IMR-90 (cell line): ENCODE results near the gene DLD.

ENCODE experiments used
- BHLHE40 ChIP-seq: fragments of 150-350 bp; IDR thresholded peaks from 2 replicates; pipeline ENCODE4 v1.6.1; 2016; ENCODE audit warnings: mild to moderate bottlenecking, low read depth, low read length
- CEBPB ChIP-seq: IDR thresholded peaks from 2 replicates; pipeline ENCODE4 v1.6.1; 2012; ENCODE audit warnings: low read depth, low read length, improper control_type of control experiment
- FOS ChIP-seq: fragments of 150-350 bp; IDR thresholded peaks from 2 replicates; pipeline ENCODE4 v1.6.1; 2016; ENCODE audit warnings: low read depth, low read length
- POLR2A ChIP-seq: IDR thresholded peaks from 2 replicates; pipeline ENCODE4 v1.6.1; 2012; ENCODE audit warnings: mild to moderate bottlenecking, low read depth, low read length
- RAD21 ChIP-seq: IDR thresholded peaks from 2 replicates; pipeline ENCODE4 v1.6.1; 2012; ENCODE audit warnings: low read length, improper control_type of control experiment
- RCOR1 ChIP-seq: IDR thresholded peaks from 2 replicates; pipeline ENCODE4 v1.6.1; 2012; ENCODE audit warnings: mild to moderate bottlenecking, low read length, improper control_type of control experiment; ENCODE audit not compliant: insufficient replicate concordance
- SMC3 ChIP-seq: fragments of 150-350 bp; IDR thresholded peaks from 2 replicates; pipeline ENCODE4 v1.6.1; 2016; ENCODE audit warnings: low read depth, mild to moderate bottlenecking, antibody characterized with exemption, low read length, moderate library complexity
- TF ChIP-seq, protein P1 (sequence below): conservative IDR thresholded peaks from 2 replicates; pipeline ENCODE4 v1.5.1; 2012; ENCODE audit warnings: mild to moderate bottlenecking, low read depth, low read length, improper control_type of control experiment
- TF ChIP-seq, protein P2 (sequence below): fragments of 150-350 bp; IDR thresholded peaks from 2 replicates; pipeline ENCODE4 v1.6.1; 2016; ENCODE audit warnings: low read depth, mild to moderate bottlenecking, low read length, moderate library complexity, borderline replicate concordance
- TF ChIP-seq, protein P3 (sequence below): fragments of 150-350 bp; IDR thresholded peaks from 2 replicates; pipeline ENCODE4 v1.6.1; 2017; ENCODE audit warnings: mild to moderate bottlenecking, antibody characterized with exemption, low read length, low read depth

DNA sequence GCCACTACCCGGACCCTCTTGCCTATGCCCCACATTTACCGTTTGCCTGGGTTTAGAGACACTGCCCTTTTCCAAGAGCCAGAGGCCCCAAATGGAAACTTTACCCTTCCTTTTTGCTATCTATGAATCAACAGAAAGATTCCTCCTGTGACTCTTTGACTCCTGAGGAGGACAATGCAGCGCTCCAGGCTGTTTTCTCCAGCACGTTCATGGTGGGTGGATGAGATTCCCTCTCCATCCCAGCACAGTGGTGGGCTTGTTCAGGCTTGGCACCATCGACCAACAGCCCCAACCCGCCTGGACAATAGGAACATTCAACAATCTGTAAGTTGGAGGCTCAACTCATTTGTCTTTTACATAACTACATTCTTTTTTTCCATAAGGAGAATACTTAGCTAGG, 55.9 kb downstream of the DLD start:
- TF ChIP-seq CEBPB (no peak), RCOR1 (no peak), RAD21 (no peak), FOS (no peak), BHLHE40 (no peak), POLR2A (no peak), SMC3 (no peak)
- TF ChIP-seq, protein P1, sequence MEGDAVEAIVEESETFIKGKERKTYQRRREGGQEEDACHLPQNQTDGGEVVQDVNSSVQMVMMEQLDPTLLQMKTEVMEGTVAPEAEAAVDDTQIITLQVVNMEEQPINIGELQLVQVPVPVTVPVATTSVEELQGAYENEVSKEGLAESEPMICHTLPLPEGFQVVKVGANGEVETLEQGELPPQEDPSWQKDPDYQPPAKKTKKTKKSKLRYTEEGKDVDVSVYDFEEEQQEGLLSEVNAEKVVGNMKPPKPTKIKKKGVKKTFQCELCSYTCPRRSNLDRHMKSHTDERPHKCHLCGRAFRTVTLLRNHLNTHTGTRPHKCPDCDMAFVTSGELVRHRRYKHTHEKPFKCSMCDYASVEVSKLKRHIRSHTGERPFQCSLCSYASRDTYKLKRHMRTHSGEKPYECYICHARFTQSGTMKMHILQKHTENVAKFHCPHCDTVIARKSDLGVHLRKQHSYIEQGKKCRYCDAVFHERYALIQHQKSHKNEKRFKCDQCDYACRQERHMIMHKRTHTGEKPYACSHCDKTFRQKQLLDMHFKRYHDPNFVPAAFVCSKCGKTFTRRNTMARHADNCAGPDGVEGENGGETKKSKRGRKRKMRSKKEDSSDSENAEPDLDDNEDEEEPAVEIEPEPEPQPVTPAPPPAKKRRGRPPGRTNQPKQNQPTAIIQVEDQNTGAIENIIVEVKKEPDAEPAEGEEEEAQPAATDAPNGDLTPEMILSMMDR: no peak
- TF ChIP-seq, protein P2, sequence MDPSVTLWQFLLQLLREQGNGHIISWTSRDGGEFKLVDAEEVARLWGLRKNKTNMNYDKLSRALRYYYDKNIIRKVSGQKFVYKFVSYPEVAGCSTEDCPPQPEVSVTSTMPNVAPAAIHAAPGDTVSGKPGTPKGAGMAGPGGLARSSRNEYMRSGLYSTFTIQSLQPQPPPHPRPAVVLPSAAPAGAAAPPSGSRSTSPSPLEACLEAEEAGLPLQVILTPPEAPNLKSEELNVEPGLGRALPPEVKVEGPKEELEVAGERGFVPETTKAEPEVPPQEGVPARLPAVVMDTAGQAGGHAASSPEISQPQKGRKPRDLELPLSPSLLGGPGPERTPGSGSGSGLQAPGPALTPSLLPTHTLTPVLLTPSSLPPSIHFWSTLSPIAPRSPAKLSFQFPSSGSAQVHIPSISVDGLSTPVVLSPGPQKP: no peak
- TF ChIP-seq, protein P3, sequence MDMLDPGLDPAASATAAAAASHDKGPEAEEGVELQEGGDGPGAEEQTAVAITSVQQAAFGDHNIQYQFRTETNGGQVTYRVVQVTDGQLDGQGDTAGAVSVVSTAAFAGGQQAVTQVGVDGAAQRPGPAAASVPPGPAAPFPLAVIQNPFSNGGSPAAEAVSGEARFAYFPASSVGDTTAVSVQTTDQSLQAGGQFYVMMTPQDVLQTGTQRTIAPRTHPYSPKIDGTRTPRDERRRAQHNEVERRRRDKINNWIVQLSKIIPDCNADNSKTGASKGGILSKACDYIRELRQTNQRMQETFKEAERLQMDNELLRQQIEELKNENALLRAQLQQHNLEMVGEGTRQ: no peak
